ENCODE data around the gene CTCFL. TPM values are rescaled to one million over a fixed set of nuclear protein-coding genes. Genes with fewer than 3 reads are reported as not detected.

Gene CTCFL
- total RNA-seq, 1 donor from 2014 or later: not detected

GRCh38 chr20:57548177-57549058 lies 23.5 kb upstream of the CTCFL start:
- no peaks in the 10 kb centered on the region for H3K79me2 ChIP-seq (ENCODE audit: low read depth)
- H3K9ac ChIP-seq: no peak overlapping the region
- Mint-ChIP-seq H3K4me1 (peaks cover 30% of the 10 kb centered on the region), H3K9me3 (no peaks in the 10 kb centered on the region), H3K4me3 (no peak overlapping the region), H3K36me3 (no peaks in the 10 kb centered on the region), H3K27me3 (ENCODE audit: insufficient read depth, low read depth) (peaks cover 9% of the 10 kb centered on the region), H3K27ac (no peak overlapping the region)
- H2AFZ ChIP-seq (replicated peaks): no peak overlapping the region
- no peaks in the 10 kb centered on the region for H3K36me3 ChIP-seq
- no peak overlapping the region for H3K4me2 ChIP-seq
- H3K4me1 ChIP-seq: peaks cover 15% of the 10 kb centered on the region
- H3K27me3 ChIP-seq: no peaks in the 10 kb centered on the region
- H3K4me3 ChIP-seq: no peak overlapping the region
- TF ChIP-seq, protein P1, sequence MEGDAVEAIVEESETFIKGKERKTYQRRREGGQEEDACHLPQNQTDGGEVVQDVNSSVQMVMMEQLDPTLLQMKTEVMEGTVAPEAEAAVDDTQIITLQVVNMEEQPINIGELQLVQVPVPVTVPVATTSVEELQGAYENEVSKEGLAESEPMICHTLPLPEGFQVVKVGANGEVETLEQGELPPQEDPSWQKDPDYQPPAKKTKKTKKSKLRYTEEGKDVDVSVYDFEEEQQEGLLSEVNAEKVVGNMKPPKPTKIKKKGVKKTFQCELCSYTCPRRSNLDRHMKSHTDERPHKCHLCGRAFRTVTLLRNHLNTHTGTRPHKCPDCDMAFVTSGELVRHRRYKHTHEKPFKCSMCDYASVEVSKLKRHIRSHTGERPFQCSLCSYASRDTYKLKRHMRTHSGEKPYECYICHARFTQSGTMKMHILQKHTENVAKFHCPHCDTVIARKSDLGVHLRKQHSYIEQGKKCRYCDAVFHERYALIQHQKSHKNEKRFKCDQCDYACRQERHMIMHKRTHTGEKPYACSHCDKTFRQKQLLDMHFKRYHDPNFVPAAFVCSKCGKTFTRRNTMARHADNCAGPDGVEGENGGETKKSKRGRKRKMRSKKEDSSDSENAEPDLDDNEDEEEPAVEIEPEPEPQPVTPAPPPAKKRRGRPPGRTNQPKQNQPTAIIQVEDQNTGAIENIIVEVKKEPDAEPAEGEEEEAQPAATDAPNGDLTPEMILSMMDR (IDR thresholded peaks at IDR 0.05): no peak
- TF ChIP-seq EZH2 (IDR thresholded peaks at IDR 0.05) (no peak), EZH2phosphoT487 (IDR thresholded peaks at IDR 0.05) (no peak)
- H4K20me1 ChIP-seq (ENCODE audit: low read depth): no peaks in the 10 kb centered on the region
- no peak overlapping the region for H3K27ac ChIP-seq
- no peaks in the 10 kb centered on the region for H3K9me3 ChIP-seq (ENCODE audit: low read depth)
- H3F3A ChIP-seq (ENCODE audit: low read depth): no peaks in the 10 kb centered on the region
- no peak for DNase-seq (ENCODE audit: low spot score)

GRCh38 chr20:57546956-57547649 lies 22.2 kb upstream of the CTCFL start:
- TF ChIP-seq EZH2 (IDR thresholded peaks at IDR 0.05): no peak
- TF ChIP-seq, protein P1 (IDR thresholded peaks at IDR 0.05): no peak
- TF ChIP-seq EZH2phosphoT487 (IDR thresholded peaks at IDR 0.05): no peak
- Mint-ChIP-seq H3K27me3 (ENCODE audit: insufficient read depth, low read depth) (peaks cover 9% of the 10 kb centered on the region), H3K9me3 (no peaks in the 10 kb centered on the region), H3K4me3 (no peak overlapping the region), H3K4me1 (peaks cover 30% of the 10 kb centered on the region), H3K36me3 (no peaks in the 10 kb centered on the region), H3K27ac (no peak overlapping the region)
- Histone ChIP-seq H3F3A (ENCODE audit: low read depth) (peaks cover 1% of the 10 kb centered on the region), H3K9ac (no peak overlapping the region), H3K4me1 (peaks cover 20% of the 10 kb centered on the region), H3K4me2 (no peak overlapping the region), H3K79me2 (ENCODE audit: low read depth) (no peaks in the 10 kb centered on the region), H4K20me1 (ENCODE audit: low read depth) (no peaks in the 10 kb centered on the region), H3K27ac (no peak overlapping the region), H3K36me3 (no peaks in the 10 kb centered on the region), H2AFZ (replicated peaks) (no peak overlapping the region), H3K9me3 (ENCODE audit: low read depth) (no peaks in the 10 kb centered on the region), H3K4me3 (no peak overlapping the region), H3K27me3 (no peaks in the 10 kb centered on the region)
- no peak for DNase-seq (ENCODE audit: low spot score)

DNA sequence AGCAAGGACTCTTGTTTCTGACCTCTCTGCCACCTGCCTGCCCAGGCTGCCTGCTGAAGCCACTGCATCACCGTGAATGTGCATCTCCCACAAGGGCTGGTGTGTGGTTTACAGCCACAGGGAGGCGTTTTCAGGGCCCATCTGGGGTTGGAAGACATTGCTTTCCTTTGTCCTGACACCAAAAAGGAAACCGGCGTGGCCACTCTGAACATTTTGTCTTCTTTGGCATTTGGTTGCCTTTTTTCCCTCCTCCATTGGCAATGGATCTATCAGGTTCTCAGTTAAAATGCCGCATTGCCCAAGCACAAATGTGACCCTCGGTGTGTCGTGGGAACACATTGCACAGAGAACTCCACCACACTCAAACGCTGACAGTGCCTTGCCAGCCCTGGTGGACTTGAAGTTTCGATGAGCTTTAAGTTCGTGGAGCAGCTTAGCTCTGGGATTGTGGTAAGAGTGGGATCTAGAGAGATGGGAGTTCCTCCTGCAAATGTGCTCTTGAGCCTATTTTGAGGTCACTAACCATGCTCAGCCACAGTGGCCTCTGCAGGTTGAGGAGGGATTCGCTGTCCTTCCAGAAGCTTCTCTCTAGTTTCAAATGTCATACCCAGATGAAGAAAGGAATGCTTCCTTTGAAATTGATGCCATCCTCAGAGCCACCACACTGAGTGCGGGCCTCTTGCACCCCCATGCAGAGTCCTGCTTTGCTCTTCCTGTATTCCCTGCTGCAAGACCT lies 21.2 kb upstream of the CTCFL start:
- Histone ChIP-seq H3K27ac (no peak overlapping the region), H3K9ac (no peak overlapping the region), H3K79me2 (ENCODE audit: low read depth) (no peaks in the 10 kb centered on the region), H3K9me3 (ENCODE audit: low read depth) (no peaks in the 10 kb centered on the region), H2AFZ (replicated peaks) (no peak overlapping the region), H3K36me3 (no peaks in the 10 kb centered on the region), H4K20me1 (ENCODE audit: low read depth) (no peaks in the 10 kb centered on the region), H3K4me1 (peaks cover 29% of the 10 kb centered on the region), H3F3A (ENCODE audit: low read depth) (peaks cover 11% of the 10 kb centered on the region), H3K4me3 (no peak overlapping the region), H3K27me3 (no peaks in the 10 kb centered on the region), H3K4me2 (no peak overlapping the region)
- Mint-ChIP-seq H3K4me3 (no peak overlapping the region), H3K36me3 (no peaks in the 10 kb centered on the region), H3K9me3 (no peaks in the 10 kb centered on the region), H3K27me3 (ENCODE audit: insufficient read depth, low read depth) (peaks cover 9% of the 10 kb centered on the region), H3K4me1 (peaks cover 33% of the 10 kb centered on the region), H3K27ac (peak overlapping the region; percentile 87)
- TF ChIP-seq EZH2 (IDR thresholded peaks at IDR 0.05) (no peak), EZH2phosphoT487 (IDR thresholded peaks at IDR 0.05) (no peak)
- TF ChIP-seq, protein P1 (IDR thresholded peaks at IDR 0.05): no peak
- DNase-seq (ENCODE audit: low spot score): no peak

Measured in neural progenitor cell (in vitro differentiated cells).